ENCODE data around the gene GPC5. TPM values are rescaled to one million over a fixed set of nuclear protein-coding genes. Genes with fewer than 3 reads are reported as not detected.

GPC5 gene
- total RNA-seq, 4 donors from 2014 or later: 0.74 to 1.1 TPM; not detected in 2

- DNase-seq (ENCODE audit: low spot score) (no peak), ATAC-seq (ENCODE audit: low FRiP score) (no peak)
- TF ChIP-seq CTCF (IDR thresholded peaks at IDR 0.05): no peak
Measured at GRCh38 chr13:92387245-92387644, 988.8 kb downstream of the GPC5 start.

- DNase-seq (ENCODE audit: low spot score): no peak
- no peak for TF ChIP-seq CTCF (IDR thresholded peaks at IDR 0.05)
Measured at GRCh38 chr13:92390217-92390616, 991.8 kb downstream of the GPC5 start.

GRCh38 chr13:92403606-92404005 is 1005.2 kb downstream of the GPC5 start:
- DNase-seq (ENCODE audit: low spot score) (no peak), ATAC-seq (ENCODE audit: low FRiP score) (no peak)
- TF ChIP-seq CTCF (IDR thresholded peaks at IDR 0.05): no peak

More at GRCh38 chr13:92390217-92390616, 991.8 kb downstream of the GPC5 start:
- ATAC-seq (ENCODE audit: low FRiP score): no peak

- no peak for TF ChIP-seq CTCF (IDR thresholded peaks at IDR 0.05)
- no peak for DNase-seq (ENCODE audit: low spot score)
- no peak for ATAC-seq (ENCODE audit: low FRiP score)
Measured at GRCh38 chr13:92407858-92408257, 1009.4 kb downstream of the GPC5 start.

- DNase-seq (ENCODE audit: low spot score) (no peak), ATAC-seq (ENCODE audit: low FRiP score) (no peak)
- TF ChIP-seq CTCF (IDR thresholded peaks at IDR 0.05): no peak
Measured at GRCh38 chr13:92412481-92412880, 1014.1 kb downstream of the GPC5 start.

GRCh38 chr13:92412996-92413395 is 1014.6 kb downstream of the GPC5 start:
- no peak for ATAC-seq (ENCODE audit: low FRiP score)
- no peak for DNase-seq (ENCODE audit: low spot score)
- TF ChIP-seq CTCF (IDR thresholded peaks at IDR 0.05): no peak

- TF ChIP-seq CTCF (IDR thresholded peaks at IDR 0.05): no peak
- DNase-seq (ENCODE audit: low spot score) (no peak), ATAC-seq (ENCODE audit: low FRiP score) (no peak)
Measured at GRCh38 chr13:92413452-92413851, 1015.0 kb downstream of the GPC5 start.
